Hematopoietic multipotent progenitor cell (in vitro differentiated cells): ENCODE measurements around the gene TSC22D4. TPM values are rescaled to one million over a fixed set of nuclear protein-coding genes. Genes with fewer than 3 reads are reported as not detected.
"Not testable (repeated sequence)": the region's sequence is repeated elsewhere in the genome, so short reads cannot be mapped to it uniquely, and the experiment has no call there.

Source experiments
- DNase-seq, 3 donors: peaks; one replicate each; pipeline ENCODE4 v3.0.0-alpha.2; 2011 to 2015; ENCODE audit warnings: low read depth in 2 of 3, low spot score in 2 of 3
- total RNA-seq: library from RNA; depleted of rRNA; stranded (reverse); fragments of >200 nt; gene quantifications from one replicate; pipeline ENCODE4 v1.2.3, GENCODE V29; 2012

The TSC22D4 gene
- total RNA-seq, 1 donor: 60.9 TPM

DNA sequence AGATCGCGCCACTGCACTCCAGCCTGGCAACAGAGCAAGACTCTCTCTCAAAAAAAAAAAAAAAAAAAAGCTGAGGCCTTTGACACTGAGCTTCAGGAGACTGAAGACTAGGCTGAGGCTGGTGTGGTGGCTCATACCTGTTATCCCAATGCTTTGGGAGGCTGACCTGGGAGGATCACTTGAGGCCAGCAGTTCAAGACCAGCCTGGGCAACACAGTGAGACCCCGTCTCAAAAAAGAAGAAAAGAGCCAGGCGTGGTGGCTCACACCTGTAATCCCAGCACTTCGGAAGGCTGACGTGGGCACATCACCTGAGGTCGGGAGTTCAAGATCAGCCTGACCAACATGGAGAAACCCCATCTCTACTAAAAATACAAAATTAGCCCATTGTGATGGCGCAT, 31.7 kb downstream of the TSC22D4 start:
- DNase-seq: not testable (repeated sequence)

DNA sequence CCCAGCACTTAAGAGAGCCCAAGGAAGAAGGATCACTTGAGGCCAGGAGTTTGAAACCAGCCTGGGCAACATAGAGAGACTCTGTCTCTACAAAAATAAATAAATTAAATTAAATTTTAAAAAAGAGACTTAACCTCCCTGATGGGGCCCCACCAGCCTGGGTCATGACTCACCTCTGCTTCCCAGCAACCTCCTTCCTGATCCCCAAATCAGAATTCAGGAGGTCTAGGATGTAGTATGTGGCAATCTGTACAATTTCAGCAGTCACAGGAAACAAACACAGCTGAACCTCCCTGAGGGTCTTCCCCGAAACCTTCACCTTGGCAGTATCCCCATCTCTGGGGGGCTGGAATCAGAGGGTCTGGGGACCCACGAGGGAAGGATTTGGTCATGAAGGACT, 33.0 kb downstream of the TSC22D4 start:
- no peak for DNase-seq

DNA sequence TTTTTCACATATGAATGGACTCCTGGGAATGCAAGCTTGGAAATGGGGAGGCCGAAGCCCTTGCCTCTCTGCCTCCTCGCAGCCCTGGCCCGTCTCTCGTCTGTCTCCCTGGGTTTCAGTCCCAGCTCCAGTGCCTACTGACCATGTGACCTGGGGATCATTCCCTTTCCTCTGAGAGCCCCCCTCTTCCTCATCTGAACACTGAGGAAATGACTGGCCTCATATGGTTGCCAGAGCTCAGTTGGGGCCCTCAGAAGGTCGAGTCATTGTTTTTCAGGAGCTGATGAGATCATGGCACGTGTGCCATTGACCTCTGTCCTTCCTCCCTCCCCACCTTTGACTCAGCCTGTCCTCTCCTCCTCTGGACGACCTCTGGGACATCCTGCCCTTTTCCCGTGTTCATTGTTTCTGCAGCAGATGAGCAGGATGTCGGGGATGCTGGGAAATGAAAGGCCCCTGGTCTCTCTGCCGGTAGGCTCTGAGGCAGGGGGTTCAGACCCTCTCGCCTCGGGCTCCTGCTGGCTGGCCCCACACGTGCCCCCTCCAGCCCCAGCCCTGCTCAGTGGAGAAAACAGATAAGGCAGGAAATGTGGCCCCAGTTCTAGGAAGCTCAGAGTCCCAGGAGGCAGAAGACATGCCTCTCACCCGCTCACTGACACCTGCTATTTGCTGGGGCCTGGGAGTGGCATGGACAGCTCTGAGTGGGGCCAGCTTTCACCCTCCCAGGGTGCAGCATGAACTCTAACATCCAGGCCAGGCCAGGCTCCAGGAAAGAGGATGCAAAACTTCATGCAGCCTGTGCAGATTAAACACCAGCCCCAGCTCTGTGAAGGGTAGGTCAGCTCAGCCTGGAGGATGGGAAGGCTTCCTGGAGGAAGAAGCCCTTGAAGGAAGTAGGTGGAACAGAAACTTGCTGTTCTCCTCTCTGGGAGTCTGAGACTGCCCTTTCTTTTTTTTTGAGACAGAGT, 34.4 kb downstream of the TSC22D4 start:
- DNase-seq: peak in 1 of 3 donors; percentile 41

DNA sequence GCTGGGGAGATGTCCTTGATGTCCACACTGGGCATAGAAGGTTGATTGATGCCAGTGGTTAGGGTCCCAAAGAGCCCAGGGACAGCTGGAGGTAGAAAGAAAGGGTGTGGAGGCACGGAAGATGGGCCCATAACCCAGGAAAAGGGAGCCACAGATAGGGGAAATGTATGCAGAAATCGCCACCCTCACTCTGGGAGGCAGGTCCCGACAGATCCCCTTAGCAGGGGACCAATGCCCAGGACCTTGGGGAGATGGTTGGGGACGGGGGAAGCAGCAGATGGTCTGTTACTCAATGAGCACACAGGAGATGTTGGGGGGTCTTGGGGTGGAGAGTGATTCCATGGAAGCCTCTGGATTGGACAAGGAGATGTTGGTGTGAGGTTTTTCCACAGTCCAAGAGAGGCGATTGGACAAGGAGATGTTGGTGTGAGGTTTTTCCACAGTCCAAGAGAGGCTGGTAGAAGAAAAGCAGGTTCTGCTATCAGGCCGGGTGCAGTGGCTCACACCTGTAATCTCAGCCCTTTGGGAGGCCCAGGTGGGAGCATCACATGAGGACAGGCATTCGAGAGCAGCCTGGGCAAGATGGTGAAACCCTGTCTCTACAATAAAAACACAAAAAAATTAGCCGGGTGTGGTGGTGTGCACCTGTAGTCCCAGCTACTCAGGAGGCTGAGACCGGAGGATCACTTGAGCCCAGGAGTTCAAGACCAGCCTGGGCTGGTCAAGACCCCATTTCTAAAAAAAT, 35.7 kb downstream of the TSC22D4 start:
- no peak for DNase-seq

DNA sequence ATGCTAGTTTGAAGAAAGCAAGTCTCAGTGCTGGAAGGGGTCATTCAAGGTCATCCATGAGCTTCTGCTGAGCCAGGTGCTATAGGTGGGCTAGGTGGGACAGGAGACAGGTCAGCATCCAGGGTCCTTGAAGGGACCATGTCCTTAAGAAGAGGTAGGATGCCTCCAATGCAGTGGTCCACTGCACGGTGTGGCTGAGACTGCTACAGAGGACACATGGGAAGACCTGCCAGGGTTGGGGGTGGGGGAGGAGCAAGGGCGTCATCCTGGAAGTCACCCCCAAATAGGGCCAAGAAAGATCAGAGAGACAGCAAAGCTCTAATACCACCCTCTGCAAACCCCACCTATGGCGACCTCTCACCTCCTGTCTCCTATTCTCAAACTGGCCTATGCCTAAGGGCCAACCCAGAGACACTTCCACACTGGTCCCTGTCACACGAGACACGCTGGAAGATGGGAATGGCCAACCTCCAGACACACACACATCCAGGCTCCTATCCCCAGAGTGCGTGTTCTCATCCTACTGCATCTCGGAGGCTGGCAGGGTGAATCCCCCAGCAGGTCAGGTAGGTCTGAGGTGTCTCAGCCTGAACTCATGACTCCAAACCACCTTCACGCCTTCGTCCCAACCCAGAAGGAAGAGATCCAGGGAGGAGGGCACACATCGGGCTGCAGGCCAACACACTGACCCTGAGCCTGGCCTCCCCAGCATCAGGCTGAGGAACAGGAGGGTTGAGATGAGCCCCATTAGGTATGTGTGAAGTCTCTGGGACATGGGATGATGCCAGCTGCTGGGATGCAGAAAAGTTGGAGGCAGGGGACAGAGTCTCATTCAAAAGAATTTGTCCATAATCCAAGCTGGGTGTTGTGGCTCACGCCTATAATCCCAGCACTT, 37.1 kb downstream of the TSC22D4 start:
- no peak for DNase-seq

DNA sequence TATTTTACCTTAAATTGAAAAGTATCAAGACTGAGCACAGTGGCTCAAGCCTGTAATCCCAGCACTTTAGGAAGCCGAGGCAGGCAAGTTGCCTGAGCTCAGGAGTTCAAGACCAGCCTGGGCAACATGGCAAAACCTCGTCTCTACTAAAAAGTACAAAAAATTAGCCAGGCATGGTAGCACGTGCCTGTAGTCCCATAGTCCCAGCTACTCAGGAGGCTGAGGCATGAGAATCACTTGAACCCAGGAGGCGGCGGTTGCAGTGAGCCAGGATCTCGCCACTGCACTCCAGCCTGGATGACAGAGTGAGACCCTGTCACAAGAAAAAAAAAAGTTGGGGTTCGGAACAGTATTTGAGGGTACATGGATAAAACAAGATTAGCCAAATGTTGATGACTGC, 39.8 kb downstream of the TSC22D4 start:
- DNase-seq: not testable (repeated sequence)

DNA sequence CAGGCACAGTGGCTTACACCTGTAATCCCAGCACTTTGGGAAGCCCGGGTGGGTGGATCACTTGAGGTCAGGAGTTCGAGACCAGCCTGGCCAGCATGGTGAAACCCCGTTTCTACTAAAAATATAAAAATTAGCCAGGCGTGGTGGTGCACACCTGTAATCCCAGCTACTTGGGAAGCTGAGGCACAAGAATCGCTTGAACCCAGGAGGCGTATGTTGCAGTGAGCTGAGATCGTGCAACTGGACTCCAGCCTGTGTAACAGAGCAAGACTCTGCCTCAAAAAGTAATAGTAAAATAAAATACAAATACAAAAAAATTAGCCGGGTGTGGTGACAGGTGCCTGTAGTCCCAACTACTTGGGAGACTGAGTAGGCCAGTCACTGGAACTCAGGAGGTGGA, 40.3 kb downstream of the TSC22D4 start:
- DNase-seq: not testable (repeated sequence)

DNA sequence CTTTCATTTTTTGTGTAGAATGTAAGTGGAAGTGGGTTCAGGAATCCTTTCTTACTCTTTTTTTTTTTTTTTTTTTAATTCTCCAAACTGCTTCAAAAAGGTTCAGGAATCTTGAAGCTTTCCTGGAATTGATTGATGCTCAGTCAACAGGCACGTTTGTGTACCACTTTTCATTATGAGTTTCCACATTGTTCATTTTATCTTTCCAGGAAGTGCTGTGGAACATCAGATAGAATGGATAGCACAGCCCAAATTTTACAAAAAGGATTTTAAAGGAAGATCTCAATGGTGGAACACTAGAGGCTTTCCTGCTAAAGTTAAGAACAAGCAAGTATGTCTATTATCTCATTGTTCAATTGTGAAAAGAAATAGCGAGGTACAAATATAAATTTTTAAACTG, 40.8 kb downstream of the TSC22D4 start:
- DNase-seq: no peak

DNA sequence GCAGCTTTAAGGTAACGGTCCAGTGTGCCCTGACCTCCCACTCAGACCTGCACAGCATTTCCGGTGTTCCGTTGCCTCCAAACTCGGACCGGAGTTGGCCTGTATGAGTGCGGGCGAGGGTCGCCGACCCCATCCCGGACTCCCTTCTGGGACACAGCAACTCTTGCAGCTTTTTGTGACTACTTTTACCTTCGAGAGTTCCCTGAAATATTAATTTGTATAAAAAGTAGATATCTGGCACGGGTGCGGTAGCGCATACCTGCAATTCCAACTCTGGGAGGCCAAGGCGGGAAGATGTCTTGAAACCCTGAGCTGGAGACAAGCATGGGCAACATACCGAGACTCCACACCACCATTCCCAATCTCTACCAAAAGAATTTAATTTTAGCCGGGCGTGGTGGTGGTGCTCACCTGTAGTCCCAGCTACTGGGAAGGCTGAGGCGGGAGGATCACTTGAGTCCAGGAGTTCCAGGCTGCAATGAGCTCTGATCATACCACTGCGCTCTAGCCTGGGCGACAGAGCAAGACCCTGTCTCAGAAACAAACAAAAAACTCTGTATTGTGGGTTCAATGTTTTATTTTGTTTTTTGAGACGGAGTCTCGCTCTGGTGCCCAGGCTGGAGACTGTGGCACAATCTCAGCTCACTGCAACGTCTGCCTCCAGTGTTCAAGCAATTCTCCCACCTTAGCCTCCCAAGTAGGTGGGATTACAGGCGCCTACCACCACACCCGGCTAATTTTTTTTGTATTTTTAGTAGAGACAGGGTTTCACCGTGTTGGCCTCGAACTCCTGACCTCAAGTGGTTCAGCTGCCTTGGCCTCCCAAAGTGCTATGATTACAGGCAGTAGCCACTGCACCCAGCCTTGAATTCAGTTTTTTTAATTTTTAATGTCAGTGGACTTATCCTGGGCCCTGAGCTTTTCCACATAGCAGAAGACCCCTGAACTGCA, 41.6 kb downstream of the TSC22D4 start:
- DNase-seq: no peak

DNA sequence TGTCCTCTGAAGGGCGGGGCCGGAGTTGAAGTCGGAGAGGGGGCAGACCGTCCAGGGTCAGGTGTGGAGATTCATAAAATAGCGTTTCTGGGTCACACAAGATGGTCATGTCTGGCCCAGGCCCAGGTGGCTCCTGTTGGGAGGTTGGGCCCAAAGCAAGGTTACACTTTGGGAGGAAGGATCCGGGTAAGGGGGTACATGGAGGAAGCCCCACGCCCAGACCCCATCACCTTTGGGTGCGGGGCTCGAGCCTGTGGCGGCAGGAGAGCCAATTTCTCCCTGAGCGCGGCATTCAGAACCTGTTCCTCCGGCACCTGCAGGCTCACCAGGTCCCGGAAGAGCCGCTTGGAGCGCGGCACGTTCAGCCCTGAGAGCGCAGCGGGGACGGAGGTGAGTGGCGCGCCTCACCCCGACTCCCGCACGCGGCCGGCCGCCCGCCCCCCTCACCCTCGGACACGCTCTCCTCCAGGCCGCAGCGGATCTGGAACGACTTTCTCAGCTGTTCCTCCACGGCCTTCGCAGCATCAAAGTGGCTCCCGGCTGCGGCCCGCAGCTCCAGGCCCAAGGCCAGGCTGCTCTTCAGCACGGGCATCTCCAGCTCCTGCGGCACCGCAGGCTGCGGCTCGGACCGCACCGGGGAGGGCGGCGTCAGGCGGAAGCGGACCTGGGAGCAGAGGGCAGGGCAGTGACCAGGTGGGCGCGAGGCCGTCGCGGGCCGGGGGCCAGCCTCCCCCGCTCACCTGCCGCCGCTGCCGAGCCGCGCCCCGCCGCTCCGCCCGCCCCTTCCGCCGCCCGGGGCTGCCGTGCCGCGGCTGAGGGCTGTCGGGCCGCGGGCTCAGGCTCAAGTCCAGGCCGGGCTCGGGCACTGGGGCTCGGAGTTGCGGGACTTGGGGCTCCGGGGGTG, 43.4 kb downstream of the TSC22D4 start:
- DNase-seq: peak in 2 of 3 donors; percentile 38 to 48

DNA sequence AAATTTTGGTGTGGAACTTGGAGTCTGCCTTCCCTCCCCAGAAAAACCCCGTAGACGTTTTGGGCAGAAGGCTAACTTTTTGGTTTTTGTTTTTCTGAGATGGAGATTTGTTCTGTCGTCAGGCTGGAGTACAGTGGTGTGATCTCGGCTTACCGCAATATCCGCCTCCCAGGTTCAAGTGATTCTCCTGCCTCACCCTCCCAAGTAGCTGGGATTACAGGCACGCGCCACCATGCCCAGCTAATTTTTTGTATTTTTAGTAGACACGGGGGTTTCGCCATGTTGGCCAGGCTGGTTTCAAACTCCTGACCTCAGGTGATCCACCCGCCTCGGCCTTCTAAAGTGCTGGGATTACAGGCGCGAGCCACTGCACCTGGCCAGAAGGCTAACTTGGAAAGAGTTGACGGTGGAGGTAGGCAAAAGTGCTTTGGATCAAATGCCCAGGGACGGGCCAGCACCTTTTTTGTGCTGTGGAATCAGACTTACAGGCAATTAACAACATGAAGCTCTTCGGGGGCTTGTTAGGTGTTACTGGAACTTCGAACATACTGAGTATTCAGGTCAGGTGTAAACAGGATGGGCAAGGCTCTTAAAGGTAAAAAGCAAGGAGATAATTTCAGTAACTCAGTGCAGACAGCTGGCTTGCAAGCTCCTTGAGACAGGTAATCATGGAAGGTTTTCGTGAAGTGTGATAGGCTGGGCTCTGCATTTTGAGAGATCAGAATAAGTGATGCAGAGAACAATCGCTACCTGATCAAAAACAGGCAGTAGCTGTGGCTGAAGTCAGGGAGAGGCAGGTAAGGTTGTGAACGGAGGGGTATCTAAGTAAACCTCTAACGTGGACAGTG, 44.5 kb downstream of the TSC22D4 start:
- no peak for DNase-seq

DNA sequence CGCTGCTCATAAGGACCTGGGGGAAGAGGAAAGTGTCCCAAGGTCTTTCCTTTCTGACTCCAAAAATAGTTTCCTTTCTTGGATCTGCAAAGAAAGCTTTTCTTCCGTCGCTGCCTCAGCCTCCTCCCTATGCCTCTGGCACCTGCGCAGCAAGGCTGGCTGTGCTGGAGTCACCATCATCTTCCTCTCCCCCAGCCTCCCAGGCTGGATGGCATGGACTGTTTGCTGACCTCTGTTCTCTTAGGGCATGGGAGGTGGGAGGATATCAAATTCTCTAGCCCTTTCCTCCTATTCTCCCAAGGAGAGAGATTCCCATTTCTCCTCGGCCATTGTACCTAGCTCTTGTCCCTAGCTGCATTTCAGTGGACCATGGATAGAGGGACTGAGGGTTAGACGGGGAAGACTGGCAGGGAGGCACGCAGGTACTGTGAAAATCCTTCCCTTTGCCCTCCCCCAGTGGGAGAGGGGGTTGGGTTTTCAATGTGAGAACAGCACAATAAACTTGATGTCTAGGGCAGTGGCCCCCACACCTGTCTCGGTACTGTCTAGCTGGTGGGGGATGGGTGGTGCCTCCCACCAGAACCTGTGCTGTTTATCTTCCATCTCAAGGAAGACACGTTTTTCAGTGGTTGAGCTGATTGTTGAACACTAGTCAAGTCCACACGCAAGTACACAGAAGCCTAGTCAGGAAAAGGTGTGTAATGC, 45.3 kb downstream of the TSC22D4 start:
- DNase-seq: no peak

DNA sequence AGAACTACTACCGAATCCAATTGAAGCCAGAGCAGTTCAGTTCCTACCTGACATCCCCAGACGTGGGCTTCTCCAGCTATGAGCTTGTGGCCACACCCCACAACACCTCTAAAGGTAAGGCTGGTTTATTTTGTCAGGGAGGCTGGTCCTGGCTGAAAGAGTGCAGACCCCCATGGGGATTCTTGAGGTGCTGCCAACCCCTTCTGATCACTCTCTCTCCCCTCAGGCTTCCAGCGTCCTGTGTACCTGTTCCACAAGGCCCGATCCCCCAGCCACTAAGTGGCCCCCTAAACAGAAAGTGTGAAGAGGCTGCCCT, 45.8 kb downstream of the TSC22D4 start:
- DNase-seq: no peak

DNA sequence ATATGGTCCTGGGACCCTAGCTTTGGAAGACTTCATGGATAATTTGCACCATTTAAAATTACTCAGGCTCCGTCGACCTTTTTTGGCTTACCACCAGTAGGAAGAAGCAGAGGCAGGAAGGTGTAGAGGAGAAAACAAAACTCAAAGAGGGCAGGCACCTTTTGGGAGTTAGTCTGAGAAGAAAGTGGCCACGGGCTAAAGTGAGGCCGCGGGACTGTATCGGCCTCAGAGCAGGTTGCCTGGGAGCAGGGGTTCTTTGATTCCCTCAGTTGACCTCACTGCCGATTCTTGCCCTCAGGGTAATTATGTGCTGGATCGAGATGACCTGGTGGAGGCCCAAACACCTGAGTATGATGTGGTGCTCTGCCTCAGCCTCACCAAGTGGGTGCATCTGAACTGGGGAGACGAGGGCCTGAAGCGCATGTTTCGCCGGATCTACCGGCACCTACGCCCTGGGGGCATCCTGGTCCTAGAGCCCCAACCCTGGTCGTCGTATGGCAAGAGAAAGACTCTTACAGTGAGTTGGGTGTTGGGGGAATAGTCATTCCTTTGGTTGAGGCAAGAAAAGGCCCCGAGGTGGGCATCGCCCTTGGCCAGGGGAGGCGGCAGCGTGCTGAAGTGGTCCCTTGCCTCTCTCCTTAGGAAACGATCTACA, 46.3 kb downstream of the TSC22D4 start:
- DNase-seq: no peak

DNA sequence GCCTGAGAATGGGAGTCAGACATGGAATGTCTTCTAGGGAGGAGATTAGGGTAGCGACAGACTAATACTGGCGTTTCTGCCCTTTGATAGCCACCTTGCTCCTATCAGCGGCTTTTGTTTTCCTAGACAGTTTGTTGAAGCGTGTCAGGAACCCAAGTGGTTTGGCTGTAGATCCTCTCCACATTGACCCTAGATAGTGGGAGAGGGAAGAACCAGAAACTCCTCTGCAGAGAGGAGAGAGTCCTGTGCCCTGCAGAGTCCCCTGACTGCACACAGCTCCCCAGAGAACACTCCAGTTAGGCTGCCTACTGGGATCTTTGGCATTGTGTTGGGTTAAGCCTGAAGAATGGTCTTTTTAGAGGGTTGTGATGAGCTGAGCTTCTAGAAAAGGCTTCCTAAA, 47.0 kb downstream of the TSC22D4 start:
- DNase-seq: no peak

DNA sequence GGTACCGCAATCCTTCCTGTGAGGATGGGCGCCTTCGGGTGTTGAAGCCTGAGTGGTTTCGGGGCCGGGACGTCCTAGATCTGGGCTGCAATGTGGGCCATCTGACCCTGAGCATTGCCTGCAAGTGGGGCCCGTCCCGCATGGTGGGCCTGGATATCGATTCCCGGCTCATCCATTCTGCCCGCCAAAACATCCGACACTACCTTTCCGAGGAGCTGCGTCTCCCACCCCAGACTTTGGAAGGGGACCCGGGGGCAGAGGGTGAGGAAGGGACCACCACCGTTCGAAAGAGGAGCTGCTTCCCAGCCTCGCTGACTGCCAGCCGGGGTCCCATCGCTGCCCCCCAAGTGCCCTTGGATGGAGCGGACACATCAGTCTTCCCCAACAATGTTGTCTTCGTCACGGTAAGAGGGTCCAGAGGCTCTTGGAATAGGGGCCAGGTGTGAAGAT, 47.7 kb downstream of the TSC22D4 start:
- DNase-seq: no peak
